Gastrocnemius medialis (tissue), 4 donors: ENCODE results near the gene SKI.

ENCODE experiments used
- CTCF ChIP-seq, 5 experiments: fragments of 450-650 bp in 3 of 5; fragments of 200-600 bp in 2 of 5; sonication (generic) in 2 of 5; IDR thresholded peaks in 4 of 5; conservative IDR thresholded peaks in 1 of 5; 1 replicate in 4 of 5; 2 replicates in 1 of 5; pipeline ENCODE4 v1.5.1; 2016 to 2019; ENCODE audit warnings: antibody characterized with exemption in 5 of 5, mild to moderate bottlenecking in 3 of 5, moderate library complexity in 3 of 5
- POLR2A ChIP-seq, 2 donors: fragments of 450-650 bp; IDR thresholded peaks; one replicate each; pipeline ENCODE4 v1.6.1; 2017; ENCODE audit warnings: antibody characterized with exemption in 2 of 2, mild to moderate bottlenecking in 2 of 2, moderate library complexity in 2 of 2

GRCh38 chr1:2194898-2195673 lies 33.0 kb upstream of the SKI start:
- TF ChIP-seq CTCF (IDR thresholded peaks at IDR 0.05 in 4 of 5, conservative IDR thresholded peaks at IDR 0.05 in 1 of 5) (peak; percentile 93 to 99 (median 98)), POLR2A (IDR thresholded peaks at IDR 0.05) (peak in 1 of 2 donors; percentile 26)
